CD4-positive, alpha-beta T cell treated with Interferon alpha-2 for 1 hour (primary cell): ENCODE measurements around the gene MPRIP.
"Not testable (repeated sequence)": the region's sequence is repeated elsewhere in the genome, so short reads cannot be mapped to it uniquely, and the experiment has no call there.

Experiments used
- DNase-seq, 2 donors: peaks; one replicate each; pipeline ENCODE4 v3.0.0-alpha.2; 2020 to 2022

The MPRIP gene

GRCh38 chr17:17042384-17042736, at the start of gene MPRIP:
Gene MPRIP (plus strand): TSS chr17:17042457. CDS start chr17:17042849, 392 bp downstream.
- no peak for DNase-seq

GRCh38 chr17:16994631-16995030, 47.6 kb upstream of the MPRIP start:
- DNase-seq, result no peak

- DNase-seq, result no peak
Measured at GRCh38 chr17:16995930-16996329, 46.3 kb upstream of the MPRIP start.

GRCh38 chr17:16996726-16997125, 45.5 kb upstream of the MPRIP start:
- DNase-seq, result not testable (repeated sequence)

GRCh38 chr17:16997514-16998429, 44.5 kb upstream of the MPRIP start:
- DNase-seq, result peak in 1 of 2 donors; percentile 86

GRCh38 chr17:16999931-17000625, 42.2 kb upstream of the MPRIP start:
- no peak for DNase-seq

GRCh38 chr17:17001076-17001777, 41.0 kb upstream of the MPRIP start:
- DNase-seq, result no peak

- DNase-seq, result peak; percentile 72 to 80
Measured at GRCh38 chr17:17001874-17002520, 40.3 kb upstream of the MPRIP start.

GRCh38 chr17:17002731-17003715, 39.2 kb upstream of the MPRIP start:
- not testable (repeated sequence) for DNase-seq

GRCh38 chr17:17004251-17004996, 37.8 kb upstream of the MPRIP start:
- no peak for DNase-seq

- DNase-seq, result not testable (repeated sequence)
Measured at GRCh38 chr17:17004997-17005614, 37.2 kb upstream of the MPRIP start.

- not testable (repeated sequence) for DNase-seq
Measured at GRCh38 chr17:17007891-17008290, 34.4 kb upstream of the MPRIP start.

GRCh38 chr17:17008621-17009397, 33.4 kb upstream of the MPRIP start:
- not testable (repeated sequence) for DNase-seq

- not testable (repeated sequence) for DNase-seq
Measured at GRCh38 chr17:17009972-17010371, 32.3 kb upstream of the MPRIP start.

GRCh38 chr17:17010545-17011034, 31.7 kb upstream of the MPRIP start:
- DNase-seq, result not testable (repeated sequence)

- DNase-seq, result not testable (repeated sequence)
Measured at GRCh38 chr17:17011043-17011907, 31.0 kb upstream of the MPRIP start.

GRCh38 chr17:17013828-17014747, 28.2 kb upstream of the MPRIP start:
- DNase-seq, result not testable (repeated sequence)
